Stomach (tissue), 9 donors: ENCODE data around the gene SOCS7. TPM values are rescaled to one million over a fixed set of nuclear protein-coding genes. Genes with fewer than 3 reads are reported as not detected.

ENCODE experiments used
- DNase-seq, 2 donors: peaks; one replicate each; pipeline versions ENCODE4 v3.0.0 to v3.0.0-alpha.2; 2013 to 2019
- H3K27ac ChIP-seq, 5 donors: fragments of 200-600 bp in 4 of 5; sonication (generic) in 4 of 5; one replicate each; pipeline ENCODE4 v1.5.1; 2013 to 2019; ENCODE audit warnings: mild to moderate bottlenecking in 1 of 5, moderate library complexity in 1 of 5
- H3K27me3 ChIP-seq, 3 donors: fragments of 200-600 bp; sonication (generic); one replicate each; pipeline ENCODE4 v1.5.1; 2017 to 2019; ENCODE audit warnings: mixed run types in 1 of 3
- H3K36me3 ChIP-seq, 4 donors: fragments of 200-600 bp; sonication (generic); 1 replicate in 3 of 4; 2 replicates in 1 of 4; pipeline ENCODE4 v1.5.1; 2016 to 2019
- H3K4me1 ChIP-seq, 4 donors: fragments of 200-600 bp; sonication (generic); one replicate each; pipeline ENCODE4 v1.5.1; 2016 to 2019
- H3K4me3 ChIP-seq, 4 donors: fragments of 200-600 bp; sonication (generic) in 3 of 4; one replicate each; pipeline ENCODE4 v1.5.1; 2016 to 2019; ENCODE audit warnings: mild to moderate bottlenecking in 1 of 4
- H3K9me3 ChIP-seq, 4 donors: fragments of 200-600 bp; sonication (generic); one replicate each; pipeline ENCODE4 v1.5.1; 2016 to 2019
- CTCF ChIP-seq, 7 experiments: fragments of 450-650 bp in 4 of 7; fragments of 200-600 bp in 3 of 7; sonication (generic) in 3 of 7; IDR thresholded peaks; one replicate each; pipeline ENCODE4 v1.5.1; 2016 to 2019; ENCODE audit warnings: antibody characterized with exemption in 7 of 7, control low read depth in 2 of 7, mild to moderate bottlenecking in 1 of 7
- EP300 ChIP-seq: sonication (generic); formaldehyde crosslinking; IDR thresholded peaks from one replicate; pipeline ENCODE4 v1.6.1; 2017; ENCODE audit warnings: antibody characterized with exemption
- POLR2A ChIP-seq, 4 donors: fragments of 450-650 bp; IDR thresholded peaks; one replicate each; pipeline ENCODE4 v1.6.1; 2016; ENCODE audit warnings: antibody characterized with exemption in 4 of 4, control low read depth in 2 of 4, mild to moderate bottlenecking in 1 of 4, moderate library complexity in 1 of 4
- POLR2AphosphoS5 ChIP-seq, 3 donors: sonication (generic); formaldehyde crosslinking; IDR thresholded peaks; one replicate each; pipeline ENCODE4 v1.6.1; 2016; ENCODE audit warnings: antibody characterized with exemption in 3 of 3
- WGBS, 5 donors: extraction: QIAGEN DNeasy Blood & Tissue Kit in 3 of 5; methylation state at CpG; one replicate each; pipeline versions ENCODE4 v1.1.5 to v1.1.7; 2013 to 2018; 5-methylcytosine and 5-hydroxymethylcytosine counted together
- intact Hi-C: fragments of 100-400 bp; cut with DNase I; formaldehyde crosslinking; loops from one replicate; pipeline ENCODE4 v1.15.1; 2023; ENCODE audit warnings: low total_unique reads
- polyA plus RNA-seq, 3 donors: library from polyadenylated mRNA; stranded (reverse); fragments of 200-250 nt; gene quantifications; one replicate each; pipeline ENCODE4 v1.2.3, GENCODE V29; 2013
- total RNA-seq, 5 donors: library from RNA; depleted of rRNA; stranded (reverse); fragments of >200 nt; gene quantifications; one replicate each; pipeline versions ENCODE4 v1.1.0 to v1.2.3, GENCODE V29; 2014 to 2016
- donor health status: healthy with polysubstance abuse.
- donor health status: Bipolar disorder and iron deficiency.
- donor health status: healthy.

SOCS7 gene
- total and polyA plus RNA-seq, 8 donors, result 2.5 to 52.4 (median 11.3) TPM

GRCh38 chr17:38410201-38410600, 58.6 kb downstream of the SOCS7 start:
- peaks cover 5 to 9% (median 7%) of the 10 kb centered on the region in 4 donors for H3K4me1 ChIP-seq
- no peaks in the 10 kb centered on the region for H3K36me3 ChIP-seq
- no peak overlapping the region for H3K4me3 ChIP-seq
- H3K27ac ChIP-seq, result no peak overlapping the region
- intact Hi-C loops, result no loop called here
- no peak for DNase-seq
- H3K9me3 ChIP-seq, result no peaks in the 10 kb centered on the region
- TF ChIP-seq CTCF (IDR thresholded peaks at IDR 0.05) (no peak), POLR2A (IDR thresholded peaks at IDR 0.05) (no peak), POLR2AphosphoS5 (IDR thresholded peaks at IDR 0.05) (no peak), EP300 (no peak)
- H3K27me3 ChIP-seq, result peaks cover 0 to 4% (median 0%) of the 10 kb centered on the region in 3 donors
- 63 to 80% (median 73%) methylated on average over 1 of the region's 1 CpG for WGBS, 5 donors

- no peak overlapping the region for H3K4me3 ChIP-seq
- peaks cover 0 to 50% (median 37%) of the 10 kb centered on the region in 3 donors for H3K27me3 ChIP-seq
- peaks cover 17 to 36% (median 30%) of the 10 kb centered on the region in 4 donors for H3K4me1 ChIP-seq
- no peak overlapping the region for H3K27ac ChIP-seq
- 31 to 34% (median 34%) methylated on average over 16 to 22 of the region's 22 CpGs for WGBS, 5 donors
- H3K9me3 ChIP-seq, result no peaks in the 10 kb centered on the region
- no peak for TF ChIP-seq CTCF (IDR thresholded peaks at IDR 0.05)
- no peak for TF ChIP-seq POLR2AphosphoS5 (IDR thresholded peaks at IDR 0.05)
- no peak for TF ChIP-seq EP300
- no peak for TF ChIP-seq POLR2A (IDR thresholded peaks at IDR 0.05)
- DNase-seq, result peak in 1 of 2 donors; percentile 78
- H3K36me3 ChIP-seq, result no peaks in the 10 kb centered on the region
- intact Hi-C loops, result loop anchor here (5.0 kb wide), 1 partner anchor 68 kb away; no protein-coding TSS in a partner anchor
Observed at GRCh38 chr17:38415250-38416194, 63.9 kb downstream of the SOCS7 start.

- H3K9me3 ChIP-seq, result no peaks in the 10 kb centered on the region
- no peak overlapping the region for H3K4me3 ChIP-seq
- H3K27me3 ChIP-seq, result peaks cover 0 to 63% (median 48%) of the 10 kb centered on the region in 3 donors
- TF ChIP-seq POLR2AphosphoS5 (IDR thresholded peaks at IDR 0.05), result no peak
- TF ChIP-seq EP300, result no peak
- TF ChIP-seq POLR2A (IDR thresholded peaks at IDR 0.05), result no peak
- TF ChIP-seq CTCF (IDR thresholded peaks at IDR 0.05), result no peak
- intact Hi-C loops, result loop anchor here (5.0 kb wide), 1 partner anchor 70 kb away; no protein-coding TSS in a partner anchor
- peaks cover 27 to 48% (median 39%) of the 10 kb centered on the region in 4 donors for H3K4me1 ChIP-seq
- H3K27ac ChIP-seq, result no peak overlapping the region
- H3K36me3 ChIP-seq, result no peaks in the 10 kb centered on the region
- DNase-seq, result no peak
- 47 to 72% (median 58%) methylated on average over 1 of the region's 1 CpG for WGBS, 5 donors
Observed at GRCh38 chr17:38416840-38417209, 65.2 kb downstream of the SOCS7 start.

GRCh38 chr17:38417210-38417951, 65.7 kb downstream of the SOCS7 start:
- Histone ChIP-seq H3K27me3 (peaks cover 0 to 69% (median 48%) of the 10 kb centered on the region in 3 donors), H3K27ac (no peak overlapping the region), H3K4me3 (no peak overlapping the region), H3K4me1 (peaks cover 28 to 52% (median 42%) of the 10 kb centered on the region in 4 donors), H3K36me3 (no peaks in the 10 kb centered on the region), H3K9me3 (no peaks in the 10 kb centered on the region)
- 70 to 92% (median 73%) methylated on average over 3 to 11 of the region's 11 CpGs for WGBS, 5 donors
- TF ChIP-seq CTCF (IDR thresholded peaks at IDR 0.05) (no peak), EP300 (no peak), POLR2AphosphoS5 (IDR thresholded peaks at IDR 0.05) (no peak)
- DNase-seq, result peak in 1 of 2 donors; percentile 67
- intact Hi-C loops, result loop anchor here (5.0 kb wide), 1 partner anchor 70 kb away; no protein-coding TSS in a partner anchor
